H1 (cell line): Measurements from ENCODE around the gene PTPRD. TPM values are rescaled to one million over a fixed set of nuclear protein-coding genes. Genes with fewer than 3 reads are reported as not detected.

Experiments used
- CTCF ChIA-PET: fragments of 300-600 bp; sonication (Branson Sonifier 250); formaldehyde crosslinking; loops from one replicate; lab custom pipeline; 2021; ENCODE audit not compliant: partially characterized antibody; lab: Charles Lee
- POLR2A ChIA-PET: fragments of 300-600 bp; sonication (Branson Sonifier 250); formaldehyde crosslinking; loops from one replicate; lab custom pipeline; 2021; ENCODE audit warnings: inconsistent platforms; ENCODE audit not compliant: partially characterized antibody; lab: Charles Lee
- DNase-seq, 2 experiments: peaks; one replicate each; pipeline versions ENCODE4 v3.0.0 to v3.0.0-alpha.2; 2010 to 2022; ENCODE audit warnings: low spot score in 2 of 2, low read depth in 1 of 2, mixed read lengths in 1 of 2
- FAIRE-seq: peaks from 2 replicates; lab custom pipeline; 2011; peaks lifted over from hg19 to GRCh38; lab: Jason Lieb, UNC
- H2AFZ ChIP-seq: 2 replicates; pipeline ENCODE4 v1.8.1; 2012; ENCODE audit warnings: low read length, inconsistent platforms
- H2AK5ac ChIP-seq: 2 replicates; pipeline ENCODE4 v1.6.1; 2013; ENCODE audit warnings: low read depth, low read length
- H2BK120ac ChIP-seq: replicated peaks from 2 replicates; pipeline ENCODE3; 2013; ENCODE audit warnings: low read depth, low read length, inconsistent platforms
- H2BK12ac ChIP-seq: 2 replicates; pipeline ENCODE4 v1.6.1; 2013; ENCODE audit warnings: low read depth, low read length
- H2BK15ac ChIP-seq: 2 replicates; pipeline ENCODE4 v1.6.1; 2013; ENCODE audit warnings: low read length
- H2BK20ac ChIP-seq: 2 replicates; pipeline ENCODE4 v1.6.1; 2013; ENCODE audit warnings: low read length
- H2BK5ac ChIP-seq: 2 replicates; pipeline ENCODE4 v1.6.1; 2013; ENCODE audit warnings: low read depth, low read length
- H3K14ac ChIP-seq: 2 replicates; pipeline ENCODE4 v1.6.1; 2013; ENCODE audit warnings: inconsistent platforms; ENCODE audit not compliant: insufficient read length
- H3K18ac ChIP-seq: 2 replicates; pipeline ENCODE4 v1.6.1; 2013; ENCODE audit warnings: low read length; ENCODE audit errors: extremely low read depth
- H3K23ac ChIP-seq: 2 replicates; pipeline ENCODE4 v1.6.1; 2013; ENCODE audit warnings: inconsistent platforms; ENCODE audit not compliant: insufficient read length
- H3K23me2 ChIP-seq: 2 replicates; pipeline ENCODE4 v1.6.1; 2013; ENCODE audit warnings: low read depth, low read length
- H3K27ac ChIP-seq: 2 replicates; pipeline ENCODE4 v1.6.1; 2011; ENCODE audit warnings: low read depth, low read length, inconsistent platforms
- H3K27me3 ChIP-seq, 4 experiments: replicated peaks in 1 of 4; 1 replicate in 1 of 4; 2 replicates in 3 of 4; pipeline versions ENCODE4 v1.6.1 to v1.8.1; 2011 to 2013; ENCODE audit warnings: low read length in 3 of 4, mild to moderate bottlenecking in 3 of 4, inconsistent platforms in 2 of 4, mixed read lengths in 2 of 4, moderate library complexity in 1 of 4; ENCODE audit not compliant: control insufficient read depth in 3 of 4, insufficient read depth in 3 of 4; ENCODE audit errors: extremely low read depth in 1 of 4
- H3K36me3 ChIP-seq, 4 experiments: 2 replicates each; pipeline versions ENCODE4 v1.6.1 to v1.8.1; 2011 to 2013; ENCODE audit warnings: mild to moderate bottlenecking in 4 of 4, low read length in 3 of 4, moderate library complexity in 2 of 4, control low read depth in 1 of 4, inconsistent platforms in 1 of 4; ENCODE audit not compliant: insufficient read depth in 4 of 4, control insufficient read depth in 2 of 4
- H3K4ac ChIP-seq: replicated peaks from 2 replicates; pipeline ENCODE3; 2013; ENCODE audit warnings: low read length, low read depth, mixed read lengths, inconsistent platforms; ENCODE audit not compliant: insufficient read length
- H3K4me1 ChIP-seq, 4 experiments: replicated peaks in 1 of 4; 1 replicate in 1 of 4; 2 replicates in 3 of 4; pipeline versions ENCODE4 v1.6.1 to v1.8.1; 2011 to 2013; ENCODE audit warnings: low read length in 3 of 4, inconsistent platforms in 2 of 4, mixed read lengths in 1 of 4; ENCODE audit not compliant: insufficient read depth in 4 of 4, control insufficient read depth in 3 of 4
- H3K4me2 ChIP-seq, 2 experiments: 2 replicates each; pipeline versions ENCODE4 v1.6.1 to v1.8.1; 2011 to 2013; ENCODE audit warnings: low read depth in 2 of 2, low read length in 2 of 2, control low read depth in 1 of 2, inconsistent platforms in 1 of 2, mild to moderate bottlenecking in 1 of 2; ENCODE audit not compliant: insufficient read depth in 1 of 2
- H3K4me3 ChIP-seq, 4 experiments: fragments of 200-600, 300-600 bp in 1 of 4; sonication (generic), shearing (Covaris generic), sonication (Bioruptor Twin) in 1 of 4; 2 replicates each; pipeline versions ENCODE4 v1.5.1 to v1.8.1; 2011 to 2016; ENCODE audit warnings: low read length in 4 of 4, low read depth in 3 of 4, control low read depth in 2 of 4, inconsistent platforms in 2 of 4, mild to moderate bottlenecking in 2 of 4, mixed read lengths in 1 of 4, moderate library complexity in 1 of 4; ENCODE audit not compliant: insufficient read depth in 2 of 4; ENCODE audit errors: extremely low read depth in 1 of 4
- H3K56ac ChIP-seq: replicated peaks from 2 replicates; pipeline ENCODE3; 2013; ENCODE audit warnings: low read depth, mild to moderate bottlenecking, mixed read lengths, low read length, inconsistent platforms; ENCODE audit not compliant: insufficient read length
- H3K79me1 ChIP-seq: 2 replicates; pipeline ENCODE4 v1.6.1; 2013; ENCODE audit warnings: low read depth, low read length, control low read depth
- H3K79me2 ChIP-seq, 2 experiments: 2 replicates each; pipeline versions ENCODE4 v1.6.1 to v1.8.1; 2012 to 2013; ENCODE audit warnings: low read length in 2 of 2, mild to moderate bottlenecking in 2 of 2, inconsistent platforms in 1 of 2; ENCODE audit not compliant: insufficient read depth in 2 of 2, control insufficient read depth in 1 of 2
- H3K9ac ChIP-seq, 4 experiments: replicated peaks in 1 of 4; 1 replicate in 1 of 4; 2 replicates in 3 of 4; pipeline versions ENCODE4 v1.6.1 to v1.8.1; 2011 to 2013; ENCODE audit warnings: low read depth in 3 of 4, low read length in 3 of 4, control low read depth in 2 of 4, mild to moderate bottlenecking in 2 of 4, moderate library complexity in 2 of 4, inconsistent platforms in 1 of 4; ENCODE audit errors: extremely low read depth in 1 of 4
- H3K9me3 ChIP-seq, 2 experiments: 2 replicates each; pipeline versions ENCODE4 v1.6.1 to v1.8.1; 2012 to 2013; ENCODE audit warnings: mild to moderate bottlenecking in 2 of 2, moderate library complexity in 2 of 2, control low read depth in 1 of 2, inconsistent platforms in 1 of 2, low read depth in 1 of 2, low read length in 1 of 2, mixed read lengths in 1 of 2; ENCODE audit not compliant: insufficient read depth in 2 of 2
- H4K20me1 ChIP-seq, 2 experiments: replicated peaks in 1 of 2; 2 replicates each; pipeline versions ENCODE3 to v1.8.1; 2011 to 2013; ENCODE audit warnings: inconsistent platforms in 2 of 2, low read length in 2 of 2, mild to moderate bottlenecking in 1 of 2; ENCODE audit not compliant: insufficient read depth in 2 of 2, control insufficient read depth in 1 of 2
- H4K5ac ChIP-seq: 2 replicates; pipeline ENCODE4 v1.6.1; 2013; ENCODE audit warnings: low read length, low read depth, mixed read lengths, inconsistent platforms; ENCODE audit not compliant: insufficient read length
- H4K8ac ChIP-seq: 2 replicates; pipeline ENCODE4 v1.8.0; 2013; ENCODE audit warnings: mild to moderate bottlenecking, moderate library complexity, low read length, inconsistent platforms; ENCODE audit not compliant: insufficient read depth; ENCODE audit errors: extremely low read depth
- H4K91ac ChIP-seq: replicated peaks from 2 replicates; pipeline ENCODE3; 2013; ENCODE audit warnings: low read length, mixed read lengths, inconsistent platforms; ENCODE audit not compliant: insufficient read length
- CBX5 ChIP-seq: fragments of 300-800, 300-1000 bp; sonication (generic); IDR thresholded peaks from 2 replicates; pipeline ENCODE4 v1.7.1; 2016; ENCODE audit warnings: antibody characterized with exemption, low read length, low read depth
- CHD2 ChIP-seq: IDR thresholded peaks from 2 replicates; pipeline ENCODE4 v1.6.1; 2012; ENCODE audit warnings: low read length, improper control_type of control experiment
- EZH2 ChIP-seq: fragments of 200-600 bp; sonication (generic); IDR thresholded peaks from 2 replicates; pipeline ENCODE4 v1.7.1; 2012; ENCODE audit warnings: low read depth, mild to moderate bottlenecking, moderate library complexity, low read length, inconsistent platforms; ENCODE audit not compliant: severe bottlenecking
- HDAC6 ChIP-seq: IDR thresholded peaks from one replicate; pipeline ENCODE4 v1.7.1; 2012; ENCODE audit warnings: low read depth, mild to moderate bottlenecking, inconsistent platforms, low read length, moderate library complexity
- KDM4A ChIP-seq: IDR thresholded peaks from one replicate; pipeline ENCODE4 v1.7.1; 2012; ENCODE audit warnings: low read depth, mild to moderate bottlenecking, moderate library complexity, low read length, inconsistent platforms; ENCODE audit not compliant: severe bottlenecking
- RFX5 ChIP-seq: IDR thresholded peaks from 2 replicates; pipeline ENCODE4 v1.6.1; 2011; ENCODE audit warnings: low read depth, low read length, improper control_type of control experiment, borderline replicate concordance
- RNF2 ChIP-seq: fragments of 200-900, 300-1000 bp; sonication (generic); IDR thresholded peaks from 2 replicates; pipeline ENCODE4 v1.7.1; 2016; ENCODE audit warnings: borderline replicate concordance, low read depth, mild to moderate bottlenecking, antibody characterized with exemption, low read length; ENCODE audit not compliant: poor library complexity, severe bottlenecking; ENCODE audit errors: missing control alignments
- SAP30 ChIP-seq: fragments of 300-600 bp; sonication (generic); IDR thresholded peaks from 2 replicates; pipeline ENCODE4 v1.7.1; 2012; ENCODE audit warnings: low read length, moderate library complexity, mild to moderate bottlenecking, inconsistent platforms; ENCODE audit not compliant: insufficient read depth, insufficient replicate concordance
- SIRT6 ChIP-seq: IDR thresholded peaks from one replicate; pipeline ENCODE4 v1.7.1; 2012; ENCODE audit warnings: low read length, inconsistent platforms
- SIX5 ChIP-seq: IDR thresholded peaks from 2 replicates; pipeline ENCODE4 v1.6.1; 2011; ENCODE audit warnings: mild to moderate bottlenecking, low read depth, low read length
- SP1 ChIP-seq: IDR thresholded peaks from 2 replicates; pipeline ENCODE4 v1.6.1; 2011; ENCODE audit warnings: low read depth, low read length
- SRF ChIP-seq: IDR thresholded peaks from 2 replicates; pipeline ENCODE4 v1.6.1; 2011; ENCODE audit warnings: mild to moderate bottlenecking, low read depth, low read length, moderate library complexity
- WGBS, 2 experiments: shearing (Covaris generic) in 1 of 2; methylation state at CpG; one replicate each; pipeline versions ENCODE4 v1.1.6 to v1.1.7; 2013 to 2015; ENCODE audit warnings: low lambda C conversion rate in 2 of 2, mixed read lengths in 2 of 2, inconsistent platforms in 1 of 2, low coverage in 1 of 2, missing lambda C conversion rate in 1 of 2; ENCODE audit not compliant: insufficient replicate concordance in 2 of 2, insufficient coverage in 1 of 2, insufficient read length in 1 of 2; ENCODE audit errors: extremely low coverage in 1 of 2, missing lambda C conversion rate in 1 of 2; 5-methylcytosine and 5-hydroxymethylcytosine counted together
- polyA plus RNA-seq, 7 experiments: library from polyadenylated mRNA; depleted of rRNA in 3 of 7; stranded (reverse) in 5 of 7; unstranded in 2 of 7; fragments of >200 nt in 5 of 7; fragments of 200-250 nt in 2 of 7; gene quantifications; 1 replicate in 5 of 7; 2 replicates in 1 of 7; 4 replicates in 1 of 7; pipeline versions ENCODE4 v1.2.1 to v1.2.3, GENCODE V29; 2011 to 2013; ENCODE audit warnings: missing spikeins in 2 of 7, mixed read lengths in 2 of 7
- total RNA-seq: library from RNA; stranded (reverse); fragmentation: NEBNext Ultra II Directional; extraction: Animal tissue kit (Norgen Biotek cat#: 25700); gene quantifications from 2 replicates; pipeline ENCODE4 v1.2.1, GENCODE V29; 2021
- TF ChIP-seq, protein P1 (sequence below): IDR thresholded peaks from 2 replicates; pipeline ENCODE4 v1.6.1; 2012; ENCODE audit warnings: inconsistent platforms
- TF ChIP-seq, protein P2 (sequence below): IDR thresholded peaks from 2 replicates; pipeline ENCODE4 v1.6.1; 2012; ENCODE audit warnings: inconsistent platforms

PTPRD gene
- total and polyA plus RNA-seq, 2 of the 8 experiments (the other 6 are each of a cell fraction or from before 2014, with no cell fraction given) = 17.2 to 77.0 TPM

DNA sequence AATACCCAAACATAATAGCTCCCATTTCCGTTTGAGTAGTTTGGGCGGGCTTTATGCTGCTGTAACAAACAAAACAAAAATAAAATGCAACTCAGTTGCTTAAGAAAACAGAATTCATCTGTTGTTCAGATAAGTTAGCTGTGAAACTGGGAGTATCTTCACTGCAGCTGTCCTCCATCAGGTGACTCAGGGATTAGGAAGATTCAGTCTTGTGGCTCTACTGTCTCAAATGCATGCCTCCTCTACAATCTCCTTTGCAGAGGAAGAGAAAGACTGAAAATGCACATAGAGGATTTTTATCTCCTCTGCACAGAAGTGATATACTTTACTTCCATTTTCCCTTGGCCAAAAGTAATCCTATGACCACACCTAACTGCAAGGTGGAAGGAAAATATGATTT is 883.7 kb downstream of the PTPRD start:
- no peak overlapping the region for H2BK120ac ChIP-seq
- H3K4me1 ChIP-seq = no peaks in the 10 kb centered on the region
- H4K20me1 ChIP-seq = no peaks in the 10 kb centered on the region
- no peak overlapping the region for H2BK5ac ChIP-seq
- no peaks in the 10 kb centered on the region for H3K9me3 ChIP-seq
- no peak overlapping the region for H3K18ac ChIP-seq
- no peak overlapping the region for H2BK20ac ChIP-seq
- H3K4me2 ChIP-seq = no peak overlapping the region
- ChIA-PET POLR2A (no interaction called here), CTCF (no interaction called here)
- H3K14ac ChIP-seq = no peak overlapping the region
- no peak overlapping the region for H4K5ac ChIP-seq
- WGBS, 2 experiments = 83% methylated on average over 2 of the region's 2 CpGs; no CpG with 5 or more reads in 1 of the 2 experiments
- DNase-seq (no peak), FAIRE-seq (no peak)
- no peaks in the 10 kb centered on the region for H3K27me3 ChIP-seq
- H2AK5ac ChIP-seq = no peak overlapping the region
- H2BK12ac ChIP-seq = no peak overlapping the region
- H3K23me2 ChIP-seq = no peaks in the 10 kb centered on the region
- no peak overlapping the region for H3K9ac ChIP-seq
- H3K36me3 ChIP-seq = no peaks in the 10 kb centered on the region
- no peak overlapping the region for H3K23ac ChIP-seq
- H3K4ac ChIP-seq = no peak overlapping the region
- no peak overlapping the region for H3K4me3 ChIP-seq
- no peak overlapping the region for H3K27ac ChIP-seq
- H4K91ac ChIP-seq = no peak overlapping the region
- H3K79me1 ChIP-seq = no peaks in the 10 kb centered on the region
- no peak overlapping the region for H2BK15ac ChIP-seq
- H3K56ac ChIP-seq = no peak overlapping the region
- no peak overlapping the region for H2AFZ ChIP-seq
- H3K79me2 ChIP-seq = no peaks in the 10 kb centered on the region
- no peak overlapping the region for H4K8ac ChIP-seq
- TF ChIP-seq SRF (no peak), RNF2 (no peak), SIRT6 (no peak), SIX5 (no peak), SP1 (no peak), SAP30 (no peak), CHD2 (no peak), EZH2 (no peak), RFX5 (no peak), CBX5 (no peak), KDM4A (no peak), HDAC6 (no peak)
- TF ChIP-seq, protein P1, sequence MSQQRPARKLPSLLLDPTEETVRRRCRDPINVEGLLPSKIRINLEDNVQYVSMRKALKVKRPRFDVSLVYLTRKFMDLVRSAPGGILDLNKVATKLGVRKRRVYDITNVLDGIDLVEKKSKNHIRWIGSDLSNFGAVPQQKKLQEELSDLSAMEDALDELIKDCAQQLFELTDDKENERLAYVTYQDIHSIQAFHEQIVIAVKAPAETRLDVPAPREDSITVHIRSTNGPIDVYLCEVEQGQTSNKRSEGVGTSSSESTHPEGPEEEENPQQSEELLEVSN = no peak
- TF ChIP-seq, protein P2, sequence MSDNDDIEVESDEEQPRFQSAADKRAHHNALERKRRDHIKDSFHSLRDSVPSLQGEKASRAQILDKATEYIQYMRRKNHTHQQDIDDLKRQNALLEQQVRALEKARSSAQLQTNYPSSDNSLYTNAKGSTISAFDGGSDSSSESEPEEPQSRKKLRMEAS = no peak
